SK-N-MC (cell line): ENCODE data around the gene ABR.
"Not testable (repeated sequence)": the region's sequence is repeated elsewhere in the genome, so short reads cannot be mapped to it uniquely, and the experiment has no call there.

Experiments
- DNase-seq: peaks from one replicate; pipeline ENCODE4 v3.0.0-alpha.2; 2011; ENCODE audit warnings: low read depth, low spot score
- H3K27ac ChIP-seq: fragments of 200-600 bp; sonication (generic); 2 replicates; pipeline ENCODE4 v1.5.1; 2016; ENCODE audit warnings: mixed run types
- H3K36me3 ChIP-seq: fragments of 200-600 bp; sonication (generic); 2 replicates; pipeline ENCODE4 v1.6.1; 2017; ENCODE audit warnings: antibody characterized with exemption, low read length, mixed read lengths; ENCODE audit not compliant: insufficient read depth
- H3K4me3 ChIP-seq: fragments of 200-600 bp; sonication (generic); 2 replicates; pipeline ENCODE4 v1.5.1; 2016
- H3K9ac ChIP-seq: fragments of 200-600 bp; sonication (generic); 2 replicates; pipeline ENCODE4 v1.8.0; 2017; ENCODE audit warnings: mixed run types, mixed read lengths; ENCODE audit not compliant: insufficient read length
- H3K9me3 ChIP-seq: fragments of 200-600 bp; sonication (generic); 2 replicates; pipeline ENCODE4 v1.6.1; 2017; ENCODE audit warnings: low read depth, mild to moderate bottlenecking, antibody characterized with exemption, low read length, moderate library complexity, mixed read lengths
- EZH2 ChIP-seq: fragments of 200-600 bp; sonication (generic); IDR thresholded peaks from one replicate; pipeline ENCODE4 v1.6.1; 2017; ENCODE audit warnings: antibody characterized with exemption
- FOXP2 ChIP-seq: optimal IDR thresholded peaks from 2 replicates; pipeline ENCODE3; 2011; ENCODE audit warnings: mild to moderate bottlenecking, moderate library complexity; ENCODE audit not compliant: insufficient read depth; ENCODE audit errors: extremely low read length, control extremely low read depth
- POLR2AphosphoS5 ChIP-seq: IDR thresholded peaks from 2 replicates; pipeline ENCODE4 v1.6.1; 2012; ENCODE audit warnings: mild to moderate bottlenecking, low read depth, low read length, borderline replicate concordance

ABR gene

GRCh38 chr17:1203967-1204291 is 24.1 kb upstream of the ABR start:
- Histone ChIP-seq H3K36me3 (no peaks in the 10 kb centered on the region), H3K9me3 (no peaks in the 10 kb centered on the region), H3K4me3 (peak overlapping the region; percentile 88), H3K27ac (0 out of 2 replicates have a peak overlapping the region, but pooled peaks have one; percentile 67), H3K9ac (peak overlapping the region; percentile 86)
- no peak for DNase-seq
- TF ChIP-seq FOXP2, result no peak
- no peak for TF ChIP-seq POLR2AphosphoS5
- TF ChIP-seq EZH2, result no peak

GRCh38 chr17:1203111-1203966 is 23.6 kb upstream of the ABR start:
- DNase-seq, result no peak
- Histone ChIP-seq H3K36me3 (no peaks in the 10 kb centered on the region), H3K9ac (peak overlapping the region; percentile 86), H3K4me3 (peak overlapping the region; percentile 88), H3K27ac (peak overlapping the region; percentile 67; the same call in 1 of the 2 replicates), H3K9me3 (no peaks in the 10 kb centered on the region)
- no peak for TF ChIP-seq EZH2
- peak; percentile 53; the same call in 1 of the 2 replicates for TF ChIP-seq POLR2AphosphoS5

DNA sequence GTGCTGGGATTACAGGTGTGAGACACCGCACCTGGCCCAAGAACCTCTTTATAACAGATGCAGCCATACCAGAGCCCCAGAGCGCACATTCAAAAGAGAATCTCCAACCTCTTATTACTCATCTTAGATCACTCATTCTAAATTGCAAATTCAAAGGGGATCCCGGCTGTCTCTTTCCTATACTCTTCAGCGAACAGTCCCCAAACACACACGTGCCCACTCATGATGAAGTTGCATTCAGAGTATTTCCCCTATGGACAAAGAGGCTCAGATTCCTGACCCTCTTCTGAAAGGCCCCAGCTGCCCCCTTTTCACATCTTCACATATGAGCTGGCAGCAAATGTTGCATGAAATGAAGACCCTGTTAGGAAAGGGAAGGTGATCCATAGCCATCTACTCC is 22.5 kb upstream of the ABR start:
- no peak overlapping the region for H3K4me3 ChIP-seq
- TF ChIP-seq POLR2AphosphoS5 (no peak), EZH2 (no peak), FOXP2 (no peak)
- no peaks in the 10 kb centered on the region for H3K36me3 ChIP-seq
- H3K9me3 ChIP-seq, result no peaks in the 10 kb centered on the region
- H3K9ac ChIP-seq, result no peak overlapping the region
- no peak overlapping the region for H3K27ac ChIP-seq
- no peak for DNase-seq

- H3K9me3 ChIP-seq, result no peaks in the 10 kb centered on the region
- H3K9ac ChIP-seq, result no peak overlapping the region
- no peak for DNase-seq
- H3K36me3 ChIP-seq, result no peaks in the 10 kb centered on the region
- no peak overlapping the region for H3K4me3 ChIP-seq
- no peak overlapping the region for H3K27ac ChIP-seq
- no peak for TF ChIP-seq POLR2AphosphoS5
- TF ChIP-seq FOXP2, result no peak
- TF ChIP-seq EZH2, result no peak
Observed at GRCh38 chr17:1201132-1201702, 21.4 kb upstream of the ABR start.

- not testable (repeated sequence) for DNase-seq, H3K9me3 ChIP-seq, H3K4me3 ChIP-seq, H3K36me3 ChIP-seq, H3K9ac ChIP-seq, H3K27ac ChIP-seq
Observed at GRCh38 chr17:1199271-1199743, 19.5 kb upstream of the ABR start.

DNA sequence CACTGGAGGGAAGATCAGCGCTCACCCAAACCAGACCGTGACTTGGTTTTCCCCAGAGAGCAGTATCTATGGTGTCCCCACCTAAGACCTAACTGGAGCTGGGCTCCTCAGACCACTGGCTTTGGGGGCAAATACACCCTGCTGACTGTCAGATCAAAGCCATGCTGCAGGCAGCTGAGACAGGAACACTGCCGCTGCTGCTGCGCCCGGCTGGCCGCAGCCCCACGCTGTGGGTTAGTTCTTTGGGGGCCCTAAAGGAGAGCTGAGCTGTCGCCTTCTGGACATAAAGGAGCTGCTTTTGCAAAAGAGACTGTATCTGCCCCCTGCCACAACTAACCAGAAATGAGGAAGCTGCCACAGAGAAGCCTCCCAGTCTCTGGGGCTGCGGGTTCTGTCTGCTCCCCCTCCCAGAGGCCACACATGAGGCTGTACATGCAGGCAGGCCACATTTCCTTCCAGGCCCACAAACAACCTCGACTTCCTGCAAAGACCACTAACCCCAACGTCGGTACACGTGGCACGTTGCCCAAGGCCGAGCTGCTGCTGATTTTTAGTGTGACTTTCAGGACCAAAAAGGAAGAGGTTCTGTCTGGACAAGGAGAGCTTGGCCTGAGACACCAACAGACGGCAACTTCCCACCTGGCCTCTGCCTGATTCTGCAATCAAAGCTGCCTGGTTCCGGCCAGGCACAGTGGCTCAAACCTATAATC is 18.2 kb upstream of the ABR start:
- Histone ChIP-seq H3K9ac (no peak overlapping the region), H3K4me3 (peak overlapping the region; percentile 34; the same call in 1 of the 2 replicates), H3K9me3 (no peaks in the 10 kb centered on the region), H3K36me3 (no peaks in the 10 kb centered on the region), H3K27ac (peak overlapping the region; percentile 64)
- DNase-seq, result no peak
- no peak for TF ChIP-seq POLR2AphosphoS5
- no peak for TF ChIP-seq EZH2
- no peak for TF ChIP-seq FOXP2

DNA sequence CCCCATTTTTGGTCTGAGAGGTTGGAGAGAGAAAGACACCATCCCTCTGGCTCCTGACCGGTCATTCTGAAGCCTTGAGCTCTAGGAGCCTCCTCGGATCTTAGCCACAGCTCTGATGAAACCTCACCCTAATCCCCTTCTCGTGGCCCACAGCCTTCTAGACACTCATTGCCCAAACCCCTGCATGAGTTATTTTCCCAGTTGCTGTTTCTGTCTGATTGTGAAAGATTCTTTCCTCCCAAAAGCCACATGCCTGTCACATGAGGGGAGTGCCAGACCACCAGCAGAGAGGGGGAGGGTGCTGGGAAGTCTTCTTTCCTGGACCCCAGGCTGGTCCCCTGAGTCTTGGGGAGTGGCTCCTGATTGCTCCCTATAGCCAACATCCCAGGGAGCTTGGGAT is 17.6 kb upstream of the ABR start:
- H3K36me3 ChIP-seq, result no peaks in the 10 kb centered on the region
- no peak for DNase-seq
- TF ChIP-seq EZH2 (no peak), FOXP2 (no peak), POLR2AphosphoS5 (no peak)
- no peaks in the 10 kb centered on the region for H3K9me3 ChIP-seq
- H3K27ac ChIP-seq, result peak overlapping the region; percentile 64
- no peak overlapping the region for H3K9ac ChIP-seq
- H3K4me3 ChIP-seq, result peak overlapping the region; percentile 34; the same call in 1 of the 2 replicates

DNA sequence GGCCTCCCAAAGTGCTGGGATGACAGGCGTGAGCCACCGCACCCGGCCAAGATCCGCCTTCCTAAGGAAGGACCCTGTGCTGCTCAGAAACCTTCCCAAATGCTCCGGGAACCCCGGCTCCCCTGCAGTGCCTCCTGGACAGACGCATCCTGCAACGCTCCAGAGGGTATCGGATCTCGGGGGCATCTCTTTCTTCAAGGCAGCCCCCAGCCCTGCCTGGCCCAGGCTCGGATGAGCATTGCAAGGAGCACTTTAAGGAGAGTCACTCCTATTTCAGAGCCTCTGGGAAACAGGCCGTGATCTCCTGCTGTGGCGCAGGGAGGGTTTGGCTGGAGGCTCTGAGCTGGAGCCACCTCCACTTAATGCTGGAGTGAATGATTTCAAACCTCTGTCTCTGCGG is 17.2 kb upstream of the ABR start:
- H3K9me3 ChIP-seq, result no peaks in the 10 kb centered on the region
- TF ChIP-seq FOXP2, result no peak
- no peak for TF ChIP-seq EZH2
- no peak for TF ChIP-seq POLR2AphosphoS5
- DNase-seq, result no peak
- H3K9ac ChIP-seq, result no peak overlapping the region
- H3K27ac ChIP-seq, result peak overlapping the region; percentile 64
- no peaks in the 10 kb centered on the region for H3K36me3 ChIP-seq
- H3K4me3 ChIP-seq, result peak overlapping the region; percentile 34; the same call in 1 of the 2 replicates
